Neuronal stem cell (in vitro differentiated cells): ENCODE results near the gene TOX2.

ENCODE experiments used
- DNase-seq: peaks from one replicate; pipeline ENCODE4 v3.0.0-alpha.2; 2013; ENCODE audit warnings: low spot score
- H2AFZ ChIP-seq: one replicate; pipeline ENCODE4 v1.6.1; 2013; ENCODE audit warnings: mild to moderate bottlenecking, low read length, inconsistent platforms
- H2AK5ac ChIP-seq: 2 replicates; pipeline ENCODE4 v1.6.1; 2013; ENCODE audit warnings: low read depth, mild to moderate bottlenecking, inconsistent platforms, low read length, moderate library complexity, mixed read lengths
- H2BK120ac ChIP-seq: 2 replicates; pipeline ENCODE4 v1.6.1; 2013; ENCODE audit warnings: low read depth, mild to moderate bottlenecking, inconsistent platforms, low read length, moderate library complexity, mixed read lengths
- H2BK12ac ChIP-seq: one replicate; pipeline ENCODE4 v1.6.1; 2013; ENCODE audit warnings: low read length, inconsistent platforms
- H2BK15ac ChIP-seq: 2 replicates; pipeline ENCODE4 v1.6.1; 2013; ENCODE audit warnings: mild to moderate bottlenecking, low read length, inconsistent platforms, mixed read lengths
- H2BK5ac ChIP-seq: one replicate; pipeline ENCODE4 v1.6.1; 2013; ENCODE audit warnings: inconsistent platforms, mild to moderate bottlenecking, low read length, moderate library complexity
- H3K14ac ChIP-seq: one replicate; pipeline ENCODE4 v1.6.1; 2013; ENCODE audit warnings: low read length, inconsistent platforms
- H3K18ac ChIP-seq: 2 replicates; pipeline ENCODE4 v1.6.1; 2013; ENCODE audit warnings: low read length, inconsistent platforms
- H3K23ac ChIP-seq: 2 replicates; pipeline ENCODE4 v1.6.1; 2013; ENCODE audit warnings: low read depth, mild to moderate bottlenecking, mixed read lengths, low read length, inconsistent platforms; ENCODE audit not compliant: poor library complexity
- H3K27ac ChIP-seq: replicated peaks from 3 replicates; pipeline ENCODE4 v1.5.1; 2013; ENCODE audit warnings: low read length, inconsistent platforms
- H3K27me3 ChIP-seq, 3 experiments: 2 replicates each; pipeline ENCODE4 v1.6.1; 2013; ENCODE audit warnings: low read length in 3 of 3, mild to moderate bottlenecking in 2 of 3, inconsistent platforms in 1 of 3, low read depth in 1 of 3, mixed read lengths in 1 of 3, moderate library complexity in 1 of 3; ENCODE audit not compliant: control insufficient read depth in 3 of 3, insufficient read depth in 3 of 3
- H3K36me3 ChIP-seq, 2 donors: replicated peaks in 1 of 2; 2 replicates each; pipeline ENCODE4 v1.6.1; 2013; ENCODE audit warnings: low read length in 2 of 2; ENCODE audit not compliant: control insufficient read depth in 2 of 2, insufficient read depth in 2 of 2
- H3K4ac ChIP-seq: 2 replicates; pipeline ENCODE4 v1.6.1; 2013; ENCODE audit warnings: inconsistent platforms, mild to moderate bottlenecking, low read length, moderate library complexity
- H3K4me1 ChIP-seq, 2 donors: 1 replicate in 1 of 2; 2 replicates in 1 of 2; pipeline ENCODE4 v1.6.1; 2013; ENCODE audit warnings: low read length in 2 of 2, low read depth in 1 of 2; ENCODE audit not compliant: control insufficient read depth in 2 of 2, insufficient read depth in 1 of 2
- H3K4me2 ChIP-seq: one replicate; pipeline ENCODE4 v1.6.1; 2013; ENCODE audit warnings: mild to moderate bottlenecking, low read length, inconsistent platforms; ENCODE audit not compliant: insufficient read depth, poor library complexity, severe bottlenecking
- H3K4me3 ChIP-seq, 2 donors: 2 replicates each; pipeline ENCODE4 v1.5.1; 2013; ENCODE audit warnings: low read length in 2 of 2, mild to moderate bottlenecking in 2 of 2, inconsistent platforms in 1 of 2, moderate library complexity in 1 of 2
- H3K79me1 ChIP-seq: one replicate; pipeline ENCODE4 v1.6.1; 2013; ENCODE audit warnings: low read depth, mild to moderate bottlenecking, inconsistent platforms, low read length, moderate library complexity
- H3K9ac ChIP-seq: one replicate; pipeline ENCODE4 v1.6.1; 2013; ENCODE audit warnings: mild to moderate bottlenecking, low read depth, low read length, inconsistent platforms; ENCODE audit not compliant: poor library complexity
- H3K9me3 ChIP-seq, 2 donors: replicated peaks in 1 of 2; 2 replicates each; pipeline versions ENCODE3 to v1.6.1; 2013; ENCODE audit warnings: low read length in 2 of 2, mild to moderate bottlenecking in 2 of 2, inconsistent platforms in 1 of 2, low read depth in 1 of 2, mixed read lengths in 1 of 2, moderate library complexity in 1 of 2; ENCODE audit not compliant: control insufficient read depth in 2 of 2, insufficient read depth in 1 of 2
- H4K8ac ChIP-seq: one replicate; pipeline ENCODE4 v1.6.1; 2013; ENCODE audit warnings: low read depth, mild to moderate bottlenecking, inconsistent platforms, low read length, moderate library complexity
- H4K91ac ChIP-seq: one replicate; pipeline ENCODE4 v1.6.1; 2013; ENCODE audit warnings: low read length, low read depth, mild to moderate bottlenecking, inconsistent platforms; ENCODE audit not compliant: poor library complexity
- WGBS, 2 donors: extraction: QIAGEN DNeasy Blood & Tissue Kit; methylation state at CpG; one replicate each; pipeline ENCODE4 v1.1.7; 2013; ENCODE audit warnings: missing lambda C conversion rate in 2 of 2, mixed read lengths in 1 of 2; ENCODE audit not compliant: insufficient read length in 2 of 2, insufficient replicate concordance in 1 of 2; ENCODE audit errors: extremely low coverage in 2 of 2; 5-methylcytosine and 5-hydroxymethylcytosine counted together

Gene TOX2

GRCh38 chr20:43975096-43975768, 60.6 kb downstream of the TOX2 start:
- H2AFZ ChIP-seq: no peak overlapping the region
- H3K23ac ChIP-seq: no peak overlapping the region
- no peaks in the 10 kb centered on the region for H3K27me3 ChIP-seq
- H3K27ac ChIP-seq: no peak overlapping the region
- no CpG with 5 or more reads among the region's 6 CpGs for WGBS, 2 donors
- H3K9ac ChIP-seq: no peak overlapping the region
- no peak overlapping the region for H3K14ac ChIP-seq
- H3K4me3 ChIP-seq: no peak overlapping the region
- H3K4me1 ChIP-seq: peaks cover 0 to 2% of the 10 kb centered on the region in 2 donors
- no peak overlapping the region for H4K8ac ChIP-seq
- no peak overlapping the region for H3K4me2 ChIP-seq
- no peak overlapping the region for H2BK5ac ChIP-seq
- no peak overlapping the region for H3K4ac ChIP-seq
- DNase-seq: no peak
- no peaks in the 10 kb centered on the region for H3K36me3 ChIP-seq
- no peaks in the 10 kb centered on the region for H3K9me3 ChIP-seq
- H3K79me1 ChIP-seq: no peaks in the 10 kb centered on the region
- H2BK15ac ChIP-seq: no peak overlapping the region
- H2BK120ac ChIP-seq: no peak overlapping the region
- no peak overlapping the region for H4K91ac ChIP-seq
- no peak overlapping the region for H2AK5ac ChIP-seq
- H2BK12ac ChIP-seq: no peak overlapping the region
- H3K18ac ChIP-seq: no peak overlapping the region

GRCh38 chr20:43976547-43976946, 61.9 kb downstream of the TOX2 start:
- no peak overlapping the region for H2AFZ ChIP-seq
- no peak overlapping the region for H3K4me3 ChIP-seq
- H3K27me3 ChIP-seq: no peaks in the 10 kb centered on the region
- no peak overlapping the region for H2BK5ac ChIP-seq
- H3K4ac ChIP-seq: no peak overlapping the region
- no peak overlapping the region for H4K8ac ChIP-seq
- H3K18ac ChIP-seq: no peak overlapping the region
- peaks cover 0 to 2% of the 10 kb centered on the region in 2 donors for H3K4me1 ChIP-seq
- H3K23ac ChIP-seq: no peak overlapping the region
- H4K91ac ChIP-seq: no peak overlapping the region
- H3K27ac ChIP-seq: no peak overlapping the region
- no peaks in the 10 kb centered on the region for H3K36me3 ChIP-seq
- no peak overlapping the region for H2BK120ac ChIP-seq
- no peak overlapping the region for H3K4me2 ChIP-seq
- no peak overlapping the region for H2AK5ac ChIP-seq
- H3K9ac ChIP-seq: no peak overlapping the region
- no peak overlapping the region for H2BK12ac ChIP-seq
- no peak overlapping the region for H3K14ac ChIP-seq
- no CpG with 5 or more reads among the region's 7 CpGs for WGBS, 2 donors
- no peak overlapping the region for H2BK15ac ChIP-seq
- H3K79me1 ChIP-seq: no peaks in the 10 kb centered on the region
- DNase-seq: no peak
- no peaks in the 10 kb centered on the region for H3K9me3 ChIP-seq

GRCh38 chr20:43977252-43977651, 62.6 kb downstream of the TOX2 start:
- no peak overlapping the region for H3K9ac ChIP-seq
- H3K14ac ChIP-seq: no peak overlapping the region
- DNase-seq: no peak
- no peak overlapping the region for H3K18ac ChIP-seq
- no peak overlapping the region for H2BK12ac ChIP-seq
- H3K4me3 ChIP-seq: no peak overlapping the region
- H3K79me1 ChIP-seq: no peaks in the 10 kb centered on the region
- no peak overlapping the region for H4K91ac ChIP-seq
- H3K27me3 ChIP-seq: no peaks in the 10 kb centered on the region
- H3K4ac ChIP-seq: no peak overlapping the region
- no CpG with 5 or more reads among the region's 8 CpGs for WGBS, 2 donors
- H2BK5ac ChIP-seq: no peak overlapping the region
- H3K9me3 ChIP-seq: no peaks in the 10 kb centered on the region
- no peaks in the 10 kb centered on the region for H3K36me3 ChIP-seq
- H2BK120ac ChIP-seq: no peak overlapping the region
- H2AK5ac ChIP-seq: no peak overlapping the region
- no peak overlapping the region for H3K4me2 ChIP-seq
- no peak overlapping the region for H3K27ac ChIP-seq
- H3K23ac ChIP-seq: no peak overlapping the region
- no peak overlapping the region for H4K8ac ChIP-seq
- H2BK15ac ChIP-seq: no peak overlapping the region
- H2AFZ ChIP-seq: no peak overlapping the region
- H3K4me1 ChIP-seq: peaks cover 0 to 2% of the 10 kb centered on the region in 2 donors

- Histone ChIP-seq H2BK15ac (no peak overlapping the region), H2AFZ (no peak overlapping the region), H3K27ac (no peak overlapping the region), H3K9me3 (no peaks in the 10 kb centered on the region), H4K91ac (no peak overlapping the region), H3K27me3 (no peaks in the 10 kb centered on the region), H3K4me1 (peaks cover 0 to 2% of the 10 kb centered on the region in 2 donors), H3K18ac (no peak overlapping the region), H3K9ac (no peak overlapping the region), H2BK5ac (no peak overlapping the region), H2BK120ac (no peak overlapping the region), H3K79me1 (no peaks in the 10 kb centered on the region), H3K4me2 (no peak overlapping the region), H3K23ac (no peak overlapping the region), H3K14ac (no peak overlapping the region), H3K36me3 (no peaks in the 10 kb centered on the region), H3K4me3 (no peak overlapping the region), H3K4ac (no peak overlapping the region), H2AK5ac (no peak overlapping the region), H2BK12ac (no peak overlapping the region), H4K8ac (no peak overlapping the region)
- WGBS, 2 donors: no CpG with 5 or more reads among the region's 3 CpGs
- no peak for DNase-seq
Observed at GRCh38 chr20:43977962-43978361, 63.3 kb downstream of the TOX2 start.
